Measurements from ENCODE around the gene HS1BP3. TPM values are rescaled to one million over a fixed set of nuclear protein-coding genes. Genes with fewer than 3 reads are reported as not detected.

HS1BP3 gene
- total and polyA plus RNA-seq, 2 of the 13 experiments (the other 11 are each of a cell fraction or from before 2014, with no cell fraction given), result 15.2 to 22.0 TPM

- TF ChIP-seq KIAA2018 (CRISPR knock-in tag; IDR thresholded peaks at IDR 0.05; ENCODE audit: borderline replicate concordance) (no peak), ZNF703 (CRISPR knock-in tag; IDR thresholded peaks at IDR 0.05; ENCODE audit: borderline replicate concordance) (no peak), ZNF512 (CRISPR knock-in tag; IDR thresholded peaks at IDR 0.05) (no peak), ZBTB26 (CRISPR knock-in tag; IDR thresholded peaks at IDR 0.05; ENCODE audit: borderline replicate concordance) (peak; percentile 27; the same call in 1 of the 2 replicates), MED8 (CRISPR knock-in tag; IDR thresholded peaks at IDR 0.05; ENCODE audit: insufficient replicate concordance) (no peak), KDM3A (CRISPR knock-in tag; IDR thresholded peaks at IDR 0.05; ENCODE audit: low read depth) (peak; percentile 87; the same call in 1 of the 2 replicates), ZNF329 (CRISPR knock-in tag; IDR thresholded peaks at IDR 0.05; ENCODE audit: low read depth) (no peak), ZNF205 (CRISPR knock-in tag; IDR thresholded peaks at IDR 0.05) (peak; percentile 60; the same call in 1 of the 2 replicates), ZNF780A (CRISPR knock-in tag; IDR thresholded peaks at IDR 0.05) (no peak), HINFP (CRISPR knock-in tag; IDR thresholded peaks at IDR 0.05; ENCODE audit: low read depth) (no peak)
Observed at GRCh38 chr2:20642055-20642971, 8.6 kb downstream of the HS1BP3 start (continued).

All from HepG2 (cell line).